COLO829 (cell line): ENCODE data around the gene FOXL1.

Experiments
- DNase-seq: peaks from one replicate; pipeline ENCODE4 v3.0.0; 2012; ENCODE audit warnings: low spot score

Gene FOXL1

DNA sequence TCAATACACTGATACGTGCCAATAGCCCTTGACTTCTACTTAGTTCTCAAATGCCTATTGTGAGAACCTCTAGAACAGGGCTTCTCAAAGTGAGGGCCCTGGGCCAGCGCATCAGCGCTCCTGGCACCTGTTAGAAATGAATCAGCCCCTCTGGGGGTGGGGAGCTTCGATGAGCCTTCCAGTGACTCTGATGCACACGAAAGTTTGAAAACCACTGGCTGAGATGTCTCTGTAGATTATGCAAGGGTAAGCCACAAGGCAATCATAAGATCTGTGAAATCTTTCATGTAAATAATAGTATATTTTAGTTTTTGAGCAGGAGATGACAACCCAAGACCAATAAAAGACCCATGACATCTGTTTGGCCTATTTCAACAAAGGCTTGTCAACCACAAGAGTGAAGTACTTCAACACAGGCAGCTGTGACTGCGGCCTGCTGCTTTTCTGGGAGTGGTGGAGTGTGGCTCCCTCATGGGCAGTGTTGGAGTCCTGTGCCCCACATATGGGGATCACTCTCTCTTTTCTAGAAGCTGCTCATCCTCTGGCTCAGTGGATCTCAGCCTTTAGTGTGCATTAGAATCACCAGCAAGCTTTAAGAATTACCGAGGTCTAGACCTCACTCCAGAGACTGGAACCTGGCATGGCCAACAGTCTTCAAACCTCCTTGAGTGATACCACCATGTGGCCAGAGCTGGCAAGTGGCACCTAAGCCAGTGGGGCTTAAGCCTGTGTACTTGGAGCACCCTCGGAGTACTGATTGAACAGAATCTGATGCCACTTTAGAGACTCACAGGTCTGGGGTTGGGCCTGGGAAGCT lies 29.1 kb upstream of the FOXL1 start:
- DNase-seq = no peak

DNA sequence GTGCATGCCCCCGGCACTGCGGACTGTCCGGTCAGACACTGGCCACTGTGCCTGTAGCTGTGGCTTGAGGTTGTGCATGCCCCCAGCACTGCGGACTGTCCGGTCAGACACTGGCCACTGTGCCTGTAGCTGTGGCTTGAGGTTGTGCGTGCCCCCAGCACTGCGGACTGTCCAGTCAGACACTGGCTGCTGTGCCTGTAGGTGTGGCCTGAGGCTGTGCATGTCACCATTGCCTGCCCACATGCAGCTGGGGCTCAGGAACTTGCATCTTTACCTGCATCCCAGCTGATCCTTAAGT lies 28.5 kb upstream of the FOXL1 start:
- no peak for DNase-seq

GRCh38 chr16:86550281-86550680 lies 28.1 kb upstream of the FOXL1 start:
- no peak for DNase-seq

DNA sequence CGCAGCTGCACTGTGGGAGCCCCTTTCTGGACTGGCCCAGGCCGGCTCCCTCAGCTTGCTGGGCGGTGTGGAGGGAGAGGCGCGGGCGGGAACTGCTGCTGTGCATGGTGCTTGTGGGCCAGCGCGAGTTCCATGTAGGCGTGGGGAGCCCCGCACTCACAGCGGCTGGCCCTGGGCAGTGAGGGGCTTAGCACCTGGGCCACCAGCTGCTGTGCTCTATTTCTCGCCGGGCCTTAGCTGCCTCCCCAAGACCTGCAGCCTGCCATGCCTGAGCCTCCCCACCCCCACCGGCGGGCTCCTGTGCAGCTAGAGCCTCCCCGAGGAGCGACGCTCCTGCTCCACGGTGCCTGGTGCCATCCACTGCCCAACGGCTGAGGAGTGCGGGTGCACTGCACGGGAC lies 25.0 kb upstream of the FOXL1 start:
- DNase-seq = no peak

- DNase-seq = no peak
These were observed 23.8 kb upstream of the FOXL1 start for GRCh38 chr16:86554599-86554916.

GRCh38 chr16:86554917-86555703 lies 23.2 kb upstream of the FOXL1 start, which contains the start of gene MTHFSD:
MTHFSD (minus strand) TSS chr16:86555235; CDS start chr16:86555184, 51 bp downstream.
- peak; percentile 90 for DNase-seq

GRCh38 chr16:86555704-86556075 lies 22.7 kb upstream of the FOXL1 start:
- DNase-seq = no peak

DNA sequence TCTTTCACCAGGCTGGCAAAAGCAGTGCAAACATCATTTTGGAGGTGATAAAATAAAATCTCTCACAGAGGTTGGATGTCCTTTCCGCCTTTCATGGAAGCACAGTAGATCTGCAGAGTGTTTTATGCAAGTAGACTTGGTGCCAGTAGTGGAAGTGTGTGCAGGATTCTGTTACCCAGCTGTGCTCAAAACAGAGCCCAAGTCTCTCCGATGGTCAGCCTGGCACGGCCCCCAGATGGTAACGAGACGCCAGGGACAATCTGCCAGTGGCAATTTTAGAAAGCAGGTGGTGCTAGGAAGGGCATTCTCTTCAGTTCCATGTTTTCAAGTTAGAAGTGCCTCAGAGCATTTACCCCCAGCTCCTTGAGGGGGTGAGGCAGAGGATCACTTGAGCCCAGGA lies 21.8 kb upstream of the FOXL1 start:
- DNase-seq = no peak

DNA sequence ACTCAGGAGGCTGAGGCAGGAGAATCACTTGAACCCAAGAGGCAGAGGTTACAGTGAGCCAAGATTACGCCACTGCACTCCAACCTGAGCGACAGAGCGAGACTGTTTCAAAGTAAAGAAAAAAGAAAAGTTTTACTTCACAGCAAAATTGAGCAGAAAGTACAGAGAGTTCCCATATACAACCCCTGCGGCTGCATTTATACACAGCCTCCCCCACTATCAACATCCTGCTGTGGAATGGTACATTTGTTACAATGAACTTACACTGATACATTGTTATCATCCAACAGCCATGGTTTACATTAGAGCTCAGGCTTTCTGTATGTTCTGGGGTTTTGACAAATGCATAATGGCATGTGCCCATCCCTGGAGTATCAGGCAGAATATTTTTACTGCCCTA lies 20.8 kb upstream of the FOXL1 start:
- no peak for DNase-seq

DNA sequence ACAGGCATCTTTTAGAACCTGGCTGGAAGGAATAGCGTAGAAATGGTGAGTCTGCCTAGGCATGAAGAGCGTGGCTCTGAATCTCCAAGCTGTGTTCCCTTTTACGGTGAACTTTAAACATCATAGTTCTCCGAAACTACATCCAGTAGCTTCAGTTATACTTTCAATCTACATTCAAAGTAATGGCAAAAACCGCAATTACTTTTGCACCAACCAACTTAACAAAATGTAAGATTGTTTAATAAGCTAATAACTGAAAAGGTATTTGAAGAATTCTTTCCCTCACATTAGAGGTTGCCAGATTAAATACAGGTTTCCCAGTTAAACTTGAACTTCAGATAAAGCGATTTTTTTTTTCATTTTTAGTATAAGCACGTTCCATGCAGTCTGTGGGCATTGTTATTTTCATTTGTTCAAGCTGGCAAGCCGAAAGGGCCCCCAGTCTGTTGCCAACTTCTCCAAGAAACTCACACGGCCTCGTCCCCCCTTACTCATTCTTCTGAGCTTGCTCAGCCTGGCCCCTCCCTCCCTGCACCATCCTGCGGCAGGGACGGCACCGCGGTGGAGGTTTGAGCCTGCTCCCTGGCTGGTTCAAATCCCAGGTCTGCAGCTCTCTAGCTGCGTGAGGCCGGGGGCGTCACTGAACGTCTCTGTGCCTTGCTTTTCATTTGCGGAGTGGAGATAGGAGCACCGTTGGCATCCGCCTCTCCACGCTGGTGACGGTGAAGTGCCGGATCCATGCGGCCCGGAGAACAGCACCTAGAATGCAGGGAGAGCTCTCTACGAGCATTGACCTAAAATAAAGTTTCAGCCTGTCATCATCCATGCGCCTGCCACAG lies 19.8 kb upstream of the FOXL1 start:
- DNase-seq = no peak

DNA sequence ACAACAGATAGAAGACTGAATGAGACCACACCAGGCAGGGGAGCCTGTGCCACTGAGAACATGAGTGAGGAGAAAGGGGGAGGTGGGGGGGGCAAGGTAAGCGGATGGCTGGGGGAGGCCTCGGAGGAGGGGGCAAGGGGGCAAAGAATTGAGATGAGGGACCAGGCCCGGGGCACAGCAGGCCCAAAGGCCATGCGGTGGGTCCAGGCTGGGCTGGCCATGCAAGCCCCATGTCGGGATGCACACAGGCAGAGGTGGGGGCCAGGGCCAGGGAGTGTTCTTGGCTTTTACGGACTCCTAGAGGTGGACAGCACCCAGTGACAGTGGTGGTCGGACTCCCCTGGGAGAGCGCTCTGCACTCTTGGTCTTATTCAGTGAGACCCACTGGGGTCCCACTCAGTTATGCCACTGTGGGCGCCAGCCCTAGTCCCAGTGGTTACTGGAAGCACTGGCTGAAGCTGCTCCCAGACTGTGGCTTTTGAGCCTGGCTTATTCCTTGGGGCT lies 18.5 kb upstream of the FOXL1 start:
- DNase-seq = no peak

DNA sequence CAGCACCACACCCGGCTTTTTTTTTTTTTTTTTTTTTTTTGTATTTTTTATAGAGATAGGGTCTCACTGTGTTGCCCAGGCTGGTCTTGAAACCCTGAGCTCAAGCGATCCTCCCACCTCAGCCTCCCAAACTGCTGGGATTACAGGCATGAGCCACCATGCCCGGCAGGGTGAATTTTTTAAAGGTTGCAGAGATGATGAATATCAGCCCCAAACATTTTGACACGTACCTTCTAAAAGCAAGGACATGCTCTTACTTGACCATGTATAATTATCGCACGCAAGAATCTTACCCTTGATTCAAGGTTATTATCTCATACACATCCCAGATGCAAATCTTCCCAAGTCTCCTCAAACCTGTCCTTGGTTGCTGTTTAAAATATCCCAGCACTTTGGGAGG lies 16.0 kb upstream of the FOXL1 start:
- no peak for DNase-seq

DNA sequence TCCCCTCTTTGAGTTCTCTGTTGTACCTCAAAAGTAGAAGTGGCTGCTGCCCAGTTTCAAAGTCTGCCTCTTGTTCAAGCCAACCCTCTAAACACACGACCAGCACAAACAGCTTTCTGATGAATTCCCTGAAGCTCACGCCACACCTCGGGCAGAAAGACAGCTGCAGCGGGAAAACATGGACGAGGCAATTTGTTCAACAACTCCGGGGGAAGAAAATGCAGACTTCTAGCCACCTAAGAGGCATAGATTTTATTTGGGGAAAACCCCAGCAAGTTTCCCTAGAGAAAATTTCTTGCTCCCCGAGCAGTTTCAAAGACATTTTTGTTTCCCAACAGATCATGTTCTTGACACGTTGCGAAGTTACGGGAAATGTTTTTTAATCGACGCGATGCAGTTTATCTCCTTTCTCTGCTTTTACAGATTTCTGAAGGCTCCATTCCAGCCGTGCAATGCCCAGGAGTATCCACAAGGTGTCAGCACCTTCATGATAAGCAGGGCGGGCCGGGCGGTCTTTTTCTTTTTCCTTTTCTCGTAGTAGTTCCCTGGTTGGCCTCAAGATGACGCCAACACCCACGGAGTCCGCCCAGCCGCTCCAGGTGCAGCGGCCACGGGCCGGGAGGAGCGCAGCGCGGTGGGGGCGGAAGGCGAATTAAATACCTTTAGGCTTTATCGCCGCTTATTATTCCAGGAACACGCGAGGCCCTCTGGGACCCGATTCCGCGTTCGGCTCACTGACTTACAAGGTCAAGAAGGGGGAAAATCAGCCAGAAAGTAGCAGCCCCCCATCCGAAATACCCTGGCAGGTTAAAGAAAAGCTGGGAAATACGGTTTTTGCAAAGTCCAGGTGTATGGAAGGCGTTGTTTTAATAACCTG lies 14.6 kb upstream of the FOXL1 start:
- peak; percentile 37 for DNase-seq

- DNase-seq = no peak
These were observed 13.1 kb upstream of the FOXL1 start for GRCh38 chr16:86565181-86565631.

DNA sequence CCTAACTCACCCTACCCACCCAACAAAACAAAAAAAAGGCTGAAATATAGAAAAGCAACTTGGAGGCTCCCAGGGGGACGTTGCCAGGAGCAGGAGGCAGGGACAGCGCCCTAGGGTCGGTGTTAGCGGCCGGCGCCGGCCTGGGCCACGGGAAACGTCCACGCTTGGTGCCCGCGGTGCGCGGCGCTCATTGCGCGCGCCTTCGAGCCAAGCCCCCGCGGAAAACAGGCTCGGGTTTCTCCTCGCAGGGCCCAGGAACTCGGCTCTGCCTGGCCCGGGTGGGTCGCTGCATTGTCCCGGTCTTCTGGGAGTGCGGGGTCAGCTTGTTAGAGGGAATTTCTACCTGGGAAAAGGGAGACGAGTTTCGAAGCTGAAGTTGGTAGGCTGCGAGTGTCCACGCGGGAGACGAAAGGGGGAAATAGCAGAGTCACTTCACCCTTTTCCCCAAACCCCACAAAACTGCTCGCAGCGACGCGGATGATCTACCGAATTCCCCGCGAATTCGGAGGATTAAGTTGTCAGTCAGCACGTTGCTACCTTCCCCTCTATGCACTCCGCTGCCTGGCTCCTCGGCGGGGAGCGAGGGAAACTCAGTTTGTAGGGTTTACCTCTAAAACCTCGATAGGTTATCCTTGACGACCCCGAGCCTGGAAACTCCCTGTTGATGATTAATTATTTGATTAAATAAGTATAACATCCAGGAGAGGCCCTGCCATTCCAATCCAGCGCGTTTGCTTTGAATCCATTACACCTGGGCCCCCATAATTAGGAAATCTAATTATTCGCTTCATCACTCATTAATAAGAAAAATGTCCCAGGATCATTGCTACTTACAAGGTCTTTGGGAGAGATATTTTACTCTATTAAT lies 12.5 kb upstream of the FOXL1 start:
- no peak for DNase-seq

GRCh38 chr16:86566601-86566965 lies 11.8 kb upstream of the FOXL1 start, which contains the start of gene FOXC2:
FOXC2 (plus strand) TSS chr16:86566829; CDS start chr16:86567336, 507 bp downstream.
- DNase-seq = peak; percentile 33

GRCh38 chr16:86566966-86567700 lies 11.2 kb upstream of the FOXL1 start:
- no peak for DNase-seq

GRCh38 chr16:86567701-86568581 lies 10.4 kb upstream of the FOXL1 start:
- DNase-seq = no peak
